UCSD-AML1 (cell line): Measurements from ENCODE around the gene OPCML.

ENCODE experiments used
- DNase-seq: peaks from one replicate; lab custom pipeline; 2025; ENCODE audit not compliant: unreplicated experiment; lab: John Stamatoyannopoulos, UW

The OPCML gene

GRCh38 chr11:132463295-132464002 is 1068.9 kb downstream of the OPCML start:
- no peak for DNase-seq

- no peak for DNase-seq
Measured at GRCh38 chr11:132459736-132460135, 1072.6 kb downstream of the OPCML start.

- DNase-seq: no peak
Measured at GRCh38 chr11:132457445-132457844, 1074.9 kb downstream of the OPCML start.

GRCh38 chr11:132456751-132457328 is 1075.5 kb downstream of the OPCML start:
- DNase-seq: no peak

GRCh38 chr11:132455044-132455443 is 1077.3 kb downstream of the OPCML start:
- DNase-seq: no peak

GRCh38 chr11:132453406-132453805 is 1078.9 kb downstream of the OPCML start:
- DNase-seq: no peak

- DNase-seq: no peak
Measured at GRCh38 chr11:132452616-132453015, 1079.7 kb downstream of the OPCML start.

- DNase-seq: no peak
Measured at GRCh38 chr11:132451942-132452601, 1080.2 kb downstream of the OPCML start.

- DNase-seq: no peak
Measured at GRCh38 chr11:132450631-132451030, 1081.7 kb downstream of the OPCML start.

GRCh38 chr11:132448334-132448995 is 1083.8 kb downstream of the OPCML start:
- no peak for DNase-seq

GRCh38 chr11:132447761-132448160 is 1084.5 kb downstream of the OPCML start:
- no peak for DNase-seq

- no peak for DNase-seq
Measured at GRCh38 chr11:132445859-132446291, 1086.4 kb downstream of the OPCML start.

GRCh38 chr11:132444911-132445310 is 1087.4 kb downstream of the OPCML start:
- no peak for DNase-seq

- DNase-seq: no peak
Measured at GRCh38 chr11:132439711-132440255, 1092.5 kb downstream of the OPCML start.

GRCh38 chr11:132438418-132438817 is 1093.9 kb downstream of the OPCML start:
- no peak for DNase-seq

GRCh38 chr11:132430429-132431062 is 1101.8 kb downstream of the OPCML start:
- DNase-seq: no peak

GRCh38 chr11:132429685-132430084 is 1102.6 kb downstream of the OPCML start:
- DNase-seq: no peak

GRCh38 chr11:132427611-132428010 is 1104.7 kb downstream of the OPCML start:
- no peak for DNase-seq

GRCh38 chr11:132424433-132424832 is 1107.9 kb downstream of the OPCML start:
- no peak for DNase-seq

- DNase-seq: no peak
Measured at GRCh38 chr11:132423266-132423665, 1109.0 kb downstream of the OPCML start.

GRCh38 chr11:132422722-132423121 is 1109.6 kb downstream of the OPCML start:
- no peak for DNase-seq
